ENCODE data around the gene NOA1. TPM values are rescaled to one million over a fixed set of nuclear protein-coding genes. Genes with fewer than 3 reads are reported as not detected.
"Not testable (repeated sequence)": the region's sequence is repeated elsewhere in the genome, so short reads cannot be mapped to it uniquely, and the experiment has no call there.

NOA1 gene
- total RNA-seq, 1 donor from 2014 or later: 21.2 TPM

GRCh38 chr4:56959100-56959499 is 18.3 kb downstream of the NOA1 start:
- no peak for DNase-seq (ENCODE audit: low read depth)

- peak; percentile 83 for DNase-seq (ENCODE audit: low read depth)
These were observed 19.3 kb downstream of the NOA1 start for GRCh38 chr4:56958111-56958517.

DNA sequence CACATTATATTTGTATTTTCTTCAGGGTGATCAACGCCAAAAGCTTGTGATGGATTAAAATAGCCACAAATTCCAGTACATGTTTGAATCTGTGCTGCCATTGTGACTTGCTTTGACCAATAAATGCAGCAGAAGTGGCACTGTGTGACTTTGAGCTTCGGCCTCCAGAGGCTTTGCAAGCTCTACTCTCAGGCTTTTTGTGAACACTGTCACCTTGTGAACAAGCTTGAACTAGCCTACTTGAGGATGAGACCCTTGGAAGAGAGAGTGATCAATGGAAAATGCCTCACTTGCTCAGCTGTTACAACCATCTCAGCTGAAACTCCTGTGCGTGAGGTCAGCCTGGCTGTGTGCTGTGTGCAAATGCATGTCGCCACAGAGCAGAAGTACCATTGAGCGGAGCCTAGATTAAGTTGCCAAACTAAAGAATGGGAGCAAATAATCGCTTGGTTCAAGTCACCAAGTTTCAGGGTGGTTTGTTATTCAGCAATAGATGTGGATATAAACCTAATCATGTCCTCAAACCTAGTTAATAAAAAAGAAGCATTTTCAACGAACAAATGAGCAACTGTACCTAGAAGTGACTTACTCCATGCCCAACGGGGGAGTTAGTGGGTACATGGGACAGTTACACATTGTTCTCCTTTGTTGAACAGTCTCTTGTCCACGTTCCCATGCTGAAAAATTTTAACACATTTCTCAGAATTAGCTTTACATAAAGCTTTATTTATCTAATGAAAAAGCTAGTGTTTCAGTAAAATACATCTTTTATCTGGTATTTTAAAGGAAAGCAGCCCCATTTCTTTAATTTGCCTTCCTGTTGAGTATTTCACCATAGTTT is 23.5 kb downstream of the NOA1 start:
- DNase-seq (ENCODE audit: low read depth): no peak

GRCh38 chr4:56941403-56941802 is 36.0 kb downstream of the NOA1 start:
- DNase-seq (ENCODE audit: low read depth): no peak

GRCh38 chr4:56940971-56941370 is 36.4 kb downstream of the NOA1 start:
- no peak for DNase-seq (ENCODE audit: low read depth)

GRCh38 chr4:56940403-56940802 is 37.0 kb downstream of the NOA1 start:
- no peak for DNase-seq (ENCODE audit: low read depth)

GRCh38 chr4:56939826-56940225 is 37.6 kb downstream of the NOA1 start:
- DNase-seq (ENCODE audit: low read depth): not testable (repeated sequence)

DNA sequence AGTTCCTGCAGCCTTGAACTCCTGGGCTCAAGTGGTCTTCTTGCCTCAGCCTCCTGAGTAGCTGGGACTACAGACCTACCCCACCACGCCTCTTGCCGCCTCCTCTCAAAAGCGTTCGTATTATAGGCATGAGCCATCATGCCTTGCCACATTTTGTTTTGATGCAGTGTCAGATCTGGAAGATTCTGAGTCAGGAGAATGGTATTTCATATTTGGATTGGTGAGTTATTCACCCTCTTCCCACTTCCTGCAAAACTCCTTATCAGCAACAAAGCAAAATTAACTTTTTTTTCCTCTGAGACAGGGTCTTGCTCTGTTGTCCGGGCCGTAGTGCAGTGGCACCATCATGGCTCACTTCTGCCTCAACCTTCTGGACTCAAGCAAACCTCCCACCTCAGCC is 40.1 kb downstream of the NOA1 start:
- peak; percentile 46 for DNase-seq (ENCODE audit: low read depth)

- no peak for DNase-seq (ENCODE audit: low read depth)
These were observed 45.5 kb downstream of the NOA1 start for GRCh38 chr4:56931924-56932323.

- no peak for DNase-seq (ENCODE audit: low read depth)
These were observed 46.8 kb downstream of the NOA1 start for GRCh38 chr4:56930638-56931037.

GRCh38 chr4:56927196-56927595 is 50.2 kb downstream of the NOA1 start:
- no peak for DNase-seq (ENCODE audit: low read depth)

DNA sequence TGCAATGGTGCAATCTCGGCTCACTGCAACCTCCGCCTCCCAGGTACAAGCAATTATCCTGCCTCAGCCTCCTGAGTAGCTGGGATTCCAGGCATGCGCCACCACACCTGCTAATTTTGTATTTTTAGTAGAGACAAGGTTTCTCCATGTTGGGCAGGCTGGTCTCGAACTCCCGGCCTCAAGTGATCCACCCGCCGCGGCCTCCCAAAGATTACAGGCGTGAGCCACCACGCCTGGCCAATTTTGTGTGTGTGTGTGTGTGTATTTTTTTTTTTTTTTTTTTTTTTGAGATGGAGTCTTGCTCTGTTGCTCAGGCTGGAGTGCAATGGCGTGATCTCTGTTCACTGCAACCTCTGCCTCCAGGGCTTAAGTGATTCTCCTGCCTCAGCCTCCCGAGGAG is 62.4 kb downstream of the NOA1 start:
- DNase-seq (ENCODE audit: low read depth): not testable (repeated sequence)

GRCh38 chr4:56914336-56914735 is 63.1 kb downstream of the NOA1 start:
- no peak for DNase-seq (ENCODE audit: low read depth)

Other genes starting within 250 kb of the NOA1 start
- not detected in 2 replicates for gene SPINK2, start 155.9 kb downstream of the NOA1 start, total RNA-seq
- 42.8 and 47.9 TPM in 2 replicates for gene REST, start 69.7 kb downstream of the NOA1 start, total RNA-seq
- 145 and 171 TPM in 2 replicates for gene POLR2B, start 1.3 kb upstream of the NOA1 start, total RNA-seq
- 172 and 244 TPM in 2 replicates for gene IGFBP7, start 132.8 kb upstream of the NOA1 start, total RNA-seq

Data from myocyte (in vitro differentiated cells).